Smooth muscle cell of the brain vasculature (primary cell): ENCODE results near the gene TNIP1.

Experiments
- DNase-seq: peaks from one replicate; pipeline ENCODE4 v3.0.0-alpha.2; 2012; ENCODE audit warnings: low read depth, low spot score

Gene TNIP1

DNA sequence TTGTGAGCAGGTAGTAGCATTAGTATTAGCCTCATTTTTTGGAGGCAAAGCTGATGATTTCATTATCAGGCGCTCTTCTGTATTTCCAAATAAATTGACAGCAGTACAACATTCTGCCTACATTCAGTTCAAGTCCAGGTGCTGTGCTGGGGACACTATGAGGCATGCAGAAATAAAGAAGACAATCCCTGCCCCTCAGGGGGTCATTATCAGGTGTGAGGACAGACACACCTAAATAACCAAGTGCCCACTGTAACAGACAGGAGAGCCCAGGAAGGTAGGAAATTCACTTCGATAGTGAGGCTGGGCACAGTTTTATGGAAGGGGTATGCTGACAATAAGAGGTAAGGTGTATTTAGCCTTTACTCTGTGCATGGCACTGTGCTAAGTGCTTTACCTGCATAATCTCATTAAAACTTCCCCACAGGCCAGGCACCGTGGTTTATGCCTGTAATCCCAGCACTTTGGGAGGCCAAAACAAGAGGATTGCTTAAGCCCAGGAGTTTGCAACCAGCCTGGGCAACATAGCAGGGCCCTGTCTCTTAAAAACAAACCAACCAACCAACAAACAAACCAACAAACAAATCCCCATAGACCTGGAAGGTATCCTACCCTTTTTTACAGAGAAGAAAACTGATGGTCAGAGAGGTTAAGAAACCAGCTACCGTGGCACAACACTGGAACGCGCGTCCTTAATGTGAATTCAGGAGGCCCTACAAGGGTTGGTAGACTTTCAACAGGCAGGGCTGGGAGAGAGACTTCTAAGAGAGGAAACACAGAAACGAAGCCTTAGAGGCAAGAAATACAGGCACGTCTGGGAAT lies 77.9 kb downstream of the TNIP1 start:
- no peak for DNase-seq

DNA sequence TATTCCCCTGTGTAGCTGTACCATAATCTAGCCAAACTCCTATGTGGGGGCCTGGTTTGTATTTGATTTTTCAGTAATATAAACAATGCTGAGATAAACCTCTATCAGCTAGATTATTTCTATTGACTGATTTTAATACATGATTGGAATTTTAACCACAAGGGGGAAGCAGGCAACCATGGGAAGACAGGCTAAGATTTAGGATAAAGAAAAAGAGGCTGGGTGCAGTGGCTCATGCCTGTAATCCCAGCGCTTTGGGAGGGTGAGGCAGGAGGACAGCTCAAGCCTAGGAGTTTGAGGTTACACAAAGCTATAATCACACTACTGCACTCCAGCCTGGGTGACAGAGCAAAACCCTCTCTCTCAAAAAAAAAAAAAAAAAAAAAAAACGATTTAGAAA lies 78.6 kb downstream of the TNIP1 start:
- DNase-seq, result no peak

GRCh38 chr5:151001436-151001835 lies 79.4 kb downstream of the TNIP1 start:
- no peak for DNase-seq

GRCh38 chr5:150999704-151000442 lies 81.0 kb downstream of the TNIP1 start:
- peak; percentile 33 for DNase-seq

DNA sequence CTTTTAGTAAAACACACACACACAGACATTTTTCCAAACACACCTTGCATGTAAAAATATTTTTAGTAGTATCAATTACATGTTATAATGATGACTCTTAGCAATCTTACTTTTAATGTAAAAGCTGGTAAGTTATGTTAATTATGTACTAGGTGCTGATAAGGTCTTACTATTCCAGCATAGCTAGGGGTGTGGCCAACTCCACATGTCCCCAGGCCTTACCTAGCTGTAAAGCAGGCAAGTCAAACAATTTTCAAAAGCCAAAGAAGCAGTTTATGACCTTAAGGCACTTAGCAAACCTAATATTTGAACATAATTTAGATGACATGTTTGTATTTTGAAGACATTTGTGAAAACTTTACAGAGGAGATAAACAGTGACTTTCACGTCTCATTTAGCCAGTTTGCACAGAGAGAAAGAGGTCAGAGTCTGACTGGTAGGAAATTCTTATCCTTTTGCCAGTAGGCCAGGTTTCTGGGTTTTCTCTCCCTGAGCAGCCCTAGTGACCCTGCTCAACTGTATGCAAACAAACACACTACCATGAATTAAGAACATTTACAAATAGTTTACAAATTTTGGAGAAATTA lies 86.9 kb downstream of the TNIP1 start:
- DNase-seq, result no peak

GRCh38 chr5:150993422-150993821 lies 87.4 kb downstream of the TNIP1 start:
- no peak for DNase-seq

GRCh38 chr5:150992705-150993104 lies 88.1 kb downstream of the TNIP1 start:
- DNase-seq, result no peak

GRCh38 chr5:150989695-150990094 lies 91.1 kb downstream of the TNIP1 start:
- DNase-seq, result no peak

DNA sequence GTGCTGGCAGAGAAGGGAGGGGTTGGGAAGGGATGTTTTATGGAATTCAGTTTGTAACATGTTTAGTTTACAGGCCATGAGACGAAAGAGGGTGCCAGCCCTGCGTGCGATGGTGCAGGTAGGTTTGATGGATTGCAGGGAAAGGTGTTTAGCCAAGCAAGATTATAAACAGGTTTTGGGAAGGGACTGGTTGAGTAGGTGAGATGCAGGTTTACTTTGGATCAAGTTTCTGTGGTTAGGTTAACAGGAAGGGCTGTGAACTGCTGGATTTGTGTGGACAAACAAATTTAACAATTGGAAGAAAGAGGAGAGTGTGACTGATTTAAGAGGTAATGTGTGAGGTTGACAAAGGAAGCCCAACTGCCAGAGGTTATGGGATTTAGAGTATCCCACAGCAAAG lies 93.1 kb downstream of the TNIP1 start:
- no peak for DNase-seq
